Neural progenitor cell (in vitro differentiated cells): ENCODE measurements around the gene CASTOR1. TPM values are rescaled to one million over a fixed set of nuclear protein-coding genes. Genes with fewer than 3 reads are reported as not detected.

Source experiments
- DNase-seq: peaks from one replicate; pipeline ENCODE4 v3.0.0-alpha.2; 2016; ENCODE audit warnings: low spot score
- H2AFZ ChIP-seq: fragments of 200-600 bp; sonication (generic); replicated peaks from 2 replicates; pipeline ENCODE4 v1.6.1; 2016; ENCODE audit warnings: antibody characterized with exemption
- H3F3A ChIP-seq: fragments of 200-600 bp; sonication (generic); 2 replicates; pipeline ENCODE4 v1.6.1; 2016; ENCODE audit warnings: antibody characterized with exemption, low read depth
- H3K27ac ChIP-seq: fragments of 200-600 bp; sonication (generic); 2 replicates; pipeline ENCODE4 v1.5.1; 2016; ENCODE audit warnings: mild to moderate bottlenecking
- H3K27me3 ChIP-seq: fragments of 200-600 bp; sonication (generic); 2 replicates; pipeline ENCODE4 v1.6.1; 2016; ENCODE audit warnings: mild to moderate bottlenecking, moderate library complexity
- H3K36me3 ChIP-seq: fragments of 200-600 bp; sonication (generic); 2 replicates; pipeline ENCODE4 v1.5.1; 2016
- H3K4me1 ChIP-seq: fragments of 200-600 bp; sonication (generic); 2 replicates; pipeline ENCODE4 v1.6.1; 2016; ENCODE audit warnings: mixed run types
- H3K4me2 ChIP-seq: fragments of 200-600 bp; sonication (generic); 2 replicates; pipeline ENCODE4 v1.6.1; 2016
- H3K4me3 ChIP-seq: fragments of 200-600 bp; sonication (generic); 2 replicates; pipeline ENCODE4 v1.5.1; 2016
- H3K79me2 ChIP-seq: fragments of 200-600 bp; sonication (generic); 2 replicates; pipeline ENCODE4 v1.6.1; 2016; ENCODE audit warnings: low read depth
- H3K9ac ChIP-seq: fragments of 200-600 bp; sonication (generic); 2 replicates; pipeline ENCODE4 v1.6.1; 2016
- H3K9me3 ChIP-seq: fragments of 200-600 bp; sonication (generic); 2 replicates; pipeline ENCODE4 v1.5.1; 2016; ENCODE audit warnings: low read depth
- H4K20me1 ChIP-seq: fragments of 200-600 bp; sonication (generic); 2 replicates; pipeline ENCODE4 v1.6.1; 2016; ENCODE audit warnings: low read depth
- H3K27ac Mint-ChIP-seq: 3 replicates; pipeline ENCODE4 v1.8.0; 2021; ENCODE audit warnings: mixed read lengths
- H3K27me3 Mint-ChIP-seq: 2 replicates; pipeline ENCODE4 v1.8.0; 2022; ENCODE audit warnings: low read depth, mild to moderate bottlenecking, inconsistent platforms, moderate library complexity, mixed read lengths; ENCODE audit not compliant: insufficient read depth
- H3K36me3 Mint-ChIP-seq: 3 replicates; pipeline ENCODE4 v1.8.0; 2021; ENCODE audit warnings: mixed read lengths
- H3K4me1 Mint-ChIP-seq: 3 replicates; pipeline ENCODE4 v1.8.0; 2021; ENCODE audit warnings: mixed read lengths
- H3K4me3 Mint-ChIP-seq: 3 replicates; pipeline ENCODE4 v1.8.0; 2021; ENCODE audit warnings: mild to moderate bottlenecking, moderate library complexity, mixed read lengths
- H3K9me3 Mint-ChIP-seq: 3 replicates; pipeline ENCODE4 v1.8.0; 2020; ENCODE audit warnings: mixed read lengths
- CTCF ChIP-seq: fragments of 200-600 bp; sonication (generic); IDR thresholded peaks from 2 replicates; pipeline ENCODE4 v1.5.1; 2017; ENCODE audit warnings: antibody characterized with exemption, mild to moderate bottlenecking
- EZH2 ChIP-seq: fragments of 200-600 bp; sonication (generic); IDR thresholded peaks from 2 replicates; pipeline ENCODE4 v1.6.1; 2017; ENCODE audit warnings: antibody characterized with exemption, mild to moderate bottlenecking, moderate library complexity
- EZH2phosphoT487 ChIP-seq: fragments of 200-600 bp; sonication (generic); IDR thresholded peaks from 2 replicates; pipeline ENCODE4 v1.6.1; 2017; ENCODE audit warnings: antibody characterized with exemption
- total RNA-seq: library from RNA; depleted of rRNA; stranded (reverse); fragments of >200 nt; gene quantifications from 2 replicates; pipeline ENCODE4 v1.2.3, GENCODE V29; 2015; ENCODE audit warnings: low replicate concordance

The CASTOR1 gene
- total RNA-seq, 1 donor from 2014 or later: 6.2 TPM

- Histone ChIP-seq H3K4me2 (peak overlapping the region; percentile 87), H3K36me3 (no peaks in the 10 kb centered on the region), H3K4me1 (peaks cover 17% of the 10 kb centered on the region), H3K9me3 (no peaks in the 10 kb centered on the region), H3F3A (peaks cover 33% of the 10 kb centered on the region), H3K9ac (no peak overlapping the region), H3K27me3 (no peaks in the 10 kb centered on the region), H3K79me2 (no peaks in the 10 kb centered on the region), H2AFZ (no peak overlapping the region), H4K20me1 (no peaks in the 10 kb centered on the region), H3K27ac (no peak overlapping the region), H3K4me3 (peak overlapping the region; percentile 81)
- peak; percentile 95 for DNase-seq
- Mint-ChIP-seq H3K4me1 (peaks cover 5% of the 10 kb centered on the region), H3K27me3 (peaks cover 4% of the 10 kb centered on the region), H3K27ac (no peak overlapping the region), H3K36me3 (no peaks in the 10 kb centered on the region), H3K9me3 (no peaks in the 10 kb centered on the region), H3K4me3 (peak overlapping the region; percentile 85)
- TF ChIP-seq EZH2phosphoT487 (no peak), CTCF (peak; percentile 75)
These were observed 1.5 kb downstream of the CASTOR1 start for GRCh38 chr22:30287648-30288418.

GRCh38 chr22:30286813-30287647 is 2.3 kb downstream of the CASTOR1 start:
- no peak overlapping the region for H3K4me3 Mint-ChIP-seq
- no peaks in the 10 kb centered on the region for H3K36me3 Mint-ChIP-seq
- H3K27me3 Mint-ChIP-seq: peaks cover 4% of the 10 kb centered on the region
- Histone ChIP-seq H3F3A (peaks cover 33% of the 10 kb centered on the region), H3K79me2 (no peaks in the 10 kb centered on the region), H2AFZ (no peak overlapping the region), H3K36me3 (no peaks in the 10 kb centered on the region), H3K9me3 (no peaks in the 10 kb centered on the region), H4K20me1 (no peaks in the 10 kb centered on the region), H3K4me3 (no peak overlapping the region), H3K4me1 (peaks cover 17% of the 10 kb centered on the region), H3K27ac (no peak overlapping the region), H3K27me3 (no peaks in the 10 kb centered on the region), H3K9ac (no peak overlapping the region), H3K4me2 (no peak overlapping the region)
- peak; percentile 74 for DNase-seq
- TF ChIP-seq EZH2: no peak
- peak; percentile 83 for TF ChIP-seq CTCF
- H3K27ac Mint-ChIP-seq: no peak overlapping the region
- peaks cover 5% of the 10 kb centered on the region for H3K4me1 Mint-ChIP-seq
- H3K9me3 Mint-ChIP-seq: no peaks in the 10 kb centered on the region

DNA sequence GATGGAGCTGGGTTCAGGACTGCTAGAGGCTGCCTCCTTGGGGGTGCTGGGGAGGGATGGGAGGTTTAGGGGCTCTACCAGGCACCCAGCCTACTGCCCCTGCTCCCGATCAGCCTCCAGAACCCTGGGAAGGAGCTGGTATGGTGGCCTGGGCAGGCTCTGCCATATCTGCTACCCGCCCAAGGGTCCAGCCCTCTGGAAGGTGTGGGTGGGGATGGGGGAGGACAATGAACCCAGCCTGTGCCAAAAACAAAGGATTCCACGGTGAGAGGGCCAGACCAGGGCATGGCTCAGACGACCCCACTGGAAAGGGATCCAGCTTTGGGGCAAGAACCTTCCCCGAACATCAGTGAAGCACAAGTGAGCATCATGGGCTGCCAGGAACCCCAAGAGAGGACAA is 3.0 kb downstream of the CASTOR1 start:
- Histone ChIP-seq H4K20me1 (no peaks in the 10 kb centered on the region), H3K9me3 (no peaks in the 10 kb centered on the region), H3K79me2 (no peaks in the 10 kb centered on the region), H3K27me3 (no peaks in the 10 kb centered on the region), H3K9ac (no peak overlapping the region), H3K27ac (no peak overlapping the region), H3K4me2 (no peak overlapping the region), H3K36me3 (no peaks in the 10 kb centered on the region), H3K4me1 (peaks cover 17% of the 10 kb centered on the region), H3K4me3 (no peak overlapping the region), H2AFZ (no peak overlapping the region), H3F3A (peaks cover 33% of the 10 kb centered on the region)
- H3K27me3 Mint-ChIP-seq: peaks cover 4% of the 10 kb centered on the region
- no peaks in the 10 kb centered on the region for H3K9me3 Mint-ChIP-seq
- TF ChIP-seq CTCF (no peak), EZH2 (no peak), EZH2phosphoT487 (no peak)
- H3K27ac Mint-ChIP-seq: no peak overlapping the region
- peaks cover 5% of the 10 kb centered on the region for H3K4me1 Mint-ChIP-seq
- H3K36me3 Mint-ChIP-seq: no peaks in the 10 kb centered on the region
- DNase-seq: no peak
- H3K4me3 Mint-ChIP-seq: no peak overlapping the region
